GM21717 (cell line): ENCODE measurements around the gene NAGK.
A peak's percentile ranks its signal among the peaks of the same experiment; 100 is the strongest.
"Not testable (repeated sequence)": the region's sequence is repeated elsewhere in the genome, so short reads cannot be mapped to it uniquely, and the experiment has no call there.

Source experiments
- ATAC-seq: cut with Tn5 transposase; IDR thresholded peaks from one replicate; pipeline ENCODE4 v1.9.1; 2021; ENCODE audit warnings: mild to moderate bottlenecking, moderate library complexity; ENCODE audit not compliant: unreplicated experiment

NAGK gene

GRCh38 chr2:71068218-71069035 is at the start of gene NAGK:
Gene NAGK, plus strand, starts transcription at chr2:71068648. Its CDS starts 36 bp downstream, at chr2:71068684.
- ATAC-seq: peak; percentile 55

GRCh38 chr2:71019989-71020388 is 48.5 kb upstream of the NAGK start:
- not testable (repeated sequence) for ATAC-seq

- not testable (repeated sequence) for ATAC-seq
Observed at GRCh38 chr2:71021394-71021793, 47.1 kb upstream of the NAGK start.

GRCh38 chr2:71023553-71024243 is 44.8 kb upstream of the NAGK start:
- ATAC-seq: not testable (repeated sequence)

GRCh38 chr2:71036296-71036695 is 32.2 kb upstream of the NAGK start:
- ATAC-seq: not testable (repeated sequence)

GRCh38 chr2:71042287-71042686 is 26.2 kb upstream of the NAGK start:
- ATAC-seq: no peak

- no peak for ATAC-seq
Observed at GRCh38 chr2:71043531-71044407, 24.7 kb upstream of the NAGK start.

GRCh38 chr2:71045151-71045550 is 23.3 kb upstream of the NAGK start:
- no peak for ATAC-seq

- ATAC-seq: no peak
Observed at GRCh38 chr2:71045865-71046548, 22.4 kb upstream of the NAGK start.

- ATAC-seq: no peak
Observed at GRCh38 chr2:71048096-71048495, 20.4 kb upstream of the NAGK start.

GRCh38 chr2:71049704-71050360 is 18.6 kb upstream of the NAGK start:
- ATAC-seq: not testable (repeated sequence)

GRCh38 chr2:71055206-71055740 is 13.2 kb upstream of the NAGK start:
- not testable (repeated sequence) for ATAC-seq

GRCh38 chr2:71060211-71060610 is 8.2 kb upstream of the NAGK start:
- no peak for ATAC-seq

GRCh38 chr2:71060871-71061270 is 7.6 kb upstream of the NAGK start:
- no peak for ATAC-seq

GRCh38 chr2:71063216-71063615 is 5.2 kb upstream of the NAGK start:
- ATAC-seq: no peak

GRCh38 chr2:71064110-71064611 is 4.3 kb upstream of the NAGK start:
- ATAC-seq: no peak

GRCh38 chr2:71064754-71065621 is 3.5 kb upstream of the NAGK start:
- peak; percentile 23 for ATAC-seq

- no peak for ATAC-seq
Observed at GRCh38 chr2:71066856-71067255, 1.6 kb upstream of the NAGK start.
